Fibroblast of gingiva (primary cell): ENCODE data around the gene DOCK2.
"Not testable (repeated sequence)": the region's sequence is repeated elsewhere in the genome, so short reads cannot be mapped to it uniquely, and the experiment has no call there.

Experiments used
- DNase-seq: peaks from one replicate; pipeline ENCODE4 v3.0.0-alpha.2; 2011; ENCODE audit warnings: low read depth

The DOCK2 gene

GRCh38 chr5:170056561-170057267, 419.6 kb downstream of the DOCK2 start:
- no peak for DNase-seq

- no peak for DNase-seq
These were observed 420.2 kb downstream of the DOCK2 start for GRCh38 chr5:170057311-170057710.

DNA sequence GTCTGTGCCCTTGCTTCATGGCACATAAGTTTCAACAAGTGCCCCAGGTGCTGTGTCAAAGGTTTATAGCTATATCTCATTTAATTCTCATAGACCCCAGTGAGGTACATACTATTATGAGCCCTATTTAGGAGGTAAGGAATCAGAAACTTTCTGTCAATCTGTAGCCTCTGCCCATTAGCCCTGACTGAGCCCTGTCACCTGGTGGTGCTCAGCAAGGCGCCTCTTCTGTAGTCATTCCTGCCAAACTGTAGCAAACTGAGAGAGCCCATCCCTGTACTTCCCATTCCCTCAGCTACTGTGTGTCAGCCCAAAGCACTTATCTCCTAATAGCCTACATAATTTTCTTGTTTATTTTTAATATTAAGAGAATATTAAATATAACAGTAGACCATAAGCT, 422.1 kb downstream of the DOCK2 start:
- DNase-seq: no peak

DNA sequence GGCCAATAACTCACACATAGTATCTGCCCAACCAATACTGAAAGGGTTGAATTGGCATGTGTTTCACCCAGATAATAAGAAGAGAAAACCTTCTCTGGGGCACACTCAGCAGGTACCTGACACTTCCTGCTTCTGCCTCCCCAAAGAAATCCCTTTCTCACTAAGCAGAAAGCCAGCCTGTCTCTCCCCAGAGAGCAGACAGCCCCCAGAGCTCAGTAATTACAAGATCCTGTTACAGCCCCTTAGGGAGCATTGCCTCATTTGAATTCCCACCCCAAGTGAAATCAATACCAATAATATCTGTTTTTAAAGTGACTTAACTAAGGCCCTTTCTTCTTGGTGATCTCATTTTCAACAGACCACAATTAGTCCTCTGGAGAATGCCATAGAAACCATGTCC, 430.1 kb downstream of the DOCK2 start:
- no peak for DNase-seq

DNA sequence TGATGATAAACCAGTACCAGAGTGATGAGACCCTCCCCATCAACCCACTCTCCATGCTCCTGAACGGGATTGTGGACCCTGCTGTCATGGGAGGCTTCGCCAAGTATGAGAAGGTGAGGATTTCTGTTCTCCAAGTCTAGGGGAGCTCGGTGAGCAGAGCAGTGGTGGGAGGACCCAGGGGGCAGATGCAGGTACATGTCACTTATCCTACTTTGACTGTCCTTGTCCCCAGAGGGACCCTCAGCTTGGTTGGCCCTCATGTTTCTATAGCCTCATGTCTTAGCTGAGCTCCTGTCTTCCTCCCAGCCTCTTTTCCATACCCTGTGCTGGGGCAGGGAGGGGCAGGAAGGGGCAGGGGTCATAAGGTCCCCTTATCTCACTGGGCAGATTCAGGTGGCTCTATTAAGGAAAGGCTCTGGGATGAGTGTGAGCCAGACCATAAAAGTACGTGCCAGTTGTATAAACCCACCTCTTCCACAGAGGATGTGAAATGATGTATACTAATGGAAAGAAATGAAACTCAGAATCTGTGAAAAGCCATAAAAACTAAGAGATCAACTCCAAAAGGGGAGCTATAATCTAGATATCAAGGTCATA, 430.6 kb downstream of the DOCK2 start:
- DNase-seq: no peak

DNA sequence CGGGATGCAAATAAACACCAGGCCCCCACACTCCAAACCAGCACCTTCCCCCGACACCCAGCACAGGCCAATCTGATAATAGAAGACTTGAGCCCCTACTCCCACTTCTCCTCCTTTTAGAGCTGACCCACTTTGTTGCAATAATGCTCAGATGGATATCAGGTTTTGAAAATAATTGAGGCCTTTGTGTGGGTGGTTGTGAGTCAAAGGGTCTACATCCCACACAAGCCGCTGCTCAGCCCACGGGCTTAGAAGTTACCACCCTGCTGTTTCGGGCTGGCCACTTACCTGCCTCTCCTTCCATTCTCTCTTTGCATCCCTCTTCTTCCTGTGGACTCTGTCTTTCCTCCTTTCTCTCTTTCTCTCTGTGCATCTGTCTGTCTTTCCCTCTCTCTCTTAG, 432.4 kb downstream of the DOCK2 start:
- no peak for DNase-seq

GRCh38 chr5:170070556-170071412, 433.7 kb downstream of the DOCK2 start:
- DNase-seq: peak; percentile 38

DNA sequence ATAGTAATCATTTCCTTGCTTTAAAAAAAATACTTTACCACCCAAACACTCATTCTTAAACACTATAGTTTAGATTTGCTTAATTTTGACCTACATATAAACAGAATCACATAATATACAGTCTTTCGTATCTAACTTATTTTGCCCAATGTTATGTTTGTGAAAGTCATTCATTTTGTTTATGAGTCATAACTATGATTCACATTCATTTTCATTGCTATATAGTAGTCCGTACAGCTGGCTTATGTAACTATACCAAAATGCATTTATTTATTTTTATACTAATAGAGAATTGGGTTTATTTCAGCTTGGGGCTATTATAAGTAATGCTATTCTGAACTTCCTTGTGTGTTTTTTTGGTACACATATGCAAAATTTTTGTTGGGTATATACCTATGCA, 434.7 kb downstream of the DOCK2 start:
- DNase-seq: no peak

DNA sequence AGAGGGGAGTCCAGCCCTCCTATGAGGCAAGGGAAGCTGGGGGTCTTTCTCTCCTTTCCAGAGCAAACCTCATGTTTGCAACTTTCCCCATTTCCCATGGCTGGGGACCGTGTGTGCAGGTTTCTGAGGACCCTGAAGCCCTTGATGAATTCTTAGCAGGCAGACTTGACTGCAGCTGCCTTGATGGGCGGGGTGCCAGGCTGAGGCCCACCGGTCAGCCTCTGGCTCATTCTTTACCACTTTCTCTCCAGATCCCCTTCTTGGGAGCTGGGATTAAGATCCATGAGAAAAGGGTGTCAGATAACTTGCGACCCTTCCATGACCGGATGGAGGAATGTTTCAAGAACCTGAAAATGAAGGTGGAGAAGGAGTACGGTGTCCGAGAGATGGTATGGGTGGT, 438.6 kb downstream of the DOCK2 start:
- DNase-seq: no peak

GRCh38 chr5:170076211-170076610, 439.1 kb downstream of the DOCK2 start:
- DNase-seq: no peak

DNA sequence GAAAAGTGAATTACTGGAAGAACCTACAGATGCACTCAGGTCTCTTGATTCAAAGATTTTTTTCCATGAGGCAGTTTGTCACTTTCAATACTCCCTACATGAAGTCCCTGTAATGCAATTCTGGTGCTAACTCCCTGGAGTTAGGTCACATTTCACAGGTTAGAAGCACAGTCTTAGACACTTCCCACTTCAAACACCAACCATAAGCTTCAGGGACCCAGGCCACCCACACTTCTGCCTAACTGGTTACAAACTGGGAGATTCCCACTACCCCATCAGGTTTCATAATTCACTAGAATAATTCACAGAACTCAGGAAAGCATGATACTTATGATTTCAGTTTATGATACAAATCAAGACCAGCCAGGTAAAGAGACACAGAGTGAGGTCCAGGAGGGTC, 439.7 kb downstream of the DOCK2 start:
- no peak for DNase-seq

- no peak for DNase-seq
These were observed 440.5 kb downstream of the DOCK2 start for GRCh38 chr5:170077526-170077925.

DNA sequence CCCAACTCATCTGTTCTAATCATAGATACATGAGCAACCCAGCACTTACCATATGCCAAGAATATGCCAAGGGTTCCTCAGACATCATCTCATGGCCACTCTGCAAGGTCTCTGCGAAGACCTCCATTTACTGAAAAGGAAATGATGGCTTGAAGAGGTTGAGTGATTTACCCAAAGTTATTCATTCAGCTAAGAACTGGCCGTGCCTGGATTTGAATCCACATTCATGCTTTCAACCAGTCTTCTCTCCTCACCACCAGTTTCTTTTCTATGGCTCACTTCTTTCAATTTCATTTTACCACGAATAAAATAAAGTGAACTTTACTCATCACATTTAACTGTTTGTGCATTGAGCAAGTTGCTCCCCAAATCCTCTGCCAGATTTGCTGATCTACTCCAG, 441.4 kb downstream of the DOCK2 start:
- DNase-seq: no peak

- no peak for DNase-seq
These were observed 441.9 kb downstream of the DOCK2 start for GRCh38 chr5:170078931-170079330.

DNA sequence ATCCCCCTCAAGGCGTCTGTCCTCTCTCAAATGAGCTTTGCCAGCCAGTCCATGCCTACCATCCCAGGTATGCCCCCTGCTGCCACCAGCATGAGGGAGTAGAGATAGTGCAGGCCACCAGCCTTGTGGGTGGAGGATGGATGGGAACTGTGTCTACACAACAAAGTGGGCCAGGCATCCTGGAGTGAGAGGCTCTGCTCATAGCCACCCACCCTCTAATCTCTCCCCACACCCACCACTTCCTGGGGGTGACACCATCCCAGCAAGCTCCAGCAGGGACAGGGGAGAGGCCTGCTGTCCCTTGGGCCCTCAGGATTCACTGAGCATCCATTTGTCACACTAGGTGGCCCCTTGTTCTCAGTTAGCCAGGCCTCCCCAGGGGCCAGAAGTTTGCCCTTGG, 443.1 kb downstream of the DOCK2 start:
- no peak for DNase-seq

DNA sequence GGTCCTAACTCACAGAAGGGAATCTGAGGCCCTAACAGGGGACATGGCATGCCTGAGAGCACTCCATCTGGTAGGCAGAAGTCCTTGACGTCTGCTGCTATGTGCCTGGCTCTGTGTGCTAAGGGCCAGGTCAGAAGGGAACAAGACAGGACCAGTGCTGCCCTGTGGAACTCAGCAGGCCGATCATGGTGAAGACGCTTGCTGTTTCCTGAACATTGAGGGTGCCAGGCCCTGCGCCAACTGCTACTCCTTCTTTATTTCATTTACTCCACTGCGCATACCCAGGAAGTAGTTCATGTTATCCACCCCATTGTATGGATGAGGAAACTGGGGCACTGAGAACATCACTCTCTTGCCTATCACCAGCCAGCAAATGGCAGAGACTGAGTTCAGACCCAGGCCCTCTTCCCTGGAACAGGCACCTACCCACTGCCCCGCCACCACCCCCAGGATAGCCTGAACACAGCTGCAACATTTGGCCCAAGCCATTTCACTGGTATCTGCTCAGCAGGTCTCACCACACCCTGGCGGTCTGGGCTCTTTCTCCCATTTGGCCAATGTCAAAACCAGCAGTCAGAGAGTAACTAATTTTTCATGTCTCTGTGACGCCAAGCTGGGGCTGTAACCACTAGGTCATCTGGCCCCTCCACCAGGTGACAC, 443.8 kb downstream of the DOCK2 start:
- DNase-seq: no peak

DNA sequence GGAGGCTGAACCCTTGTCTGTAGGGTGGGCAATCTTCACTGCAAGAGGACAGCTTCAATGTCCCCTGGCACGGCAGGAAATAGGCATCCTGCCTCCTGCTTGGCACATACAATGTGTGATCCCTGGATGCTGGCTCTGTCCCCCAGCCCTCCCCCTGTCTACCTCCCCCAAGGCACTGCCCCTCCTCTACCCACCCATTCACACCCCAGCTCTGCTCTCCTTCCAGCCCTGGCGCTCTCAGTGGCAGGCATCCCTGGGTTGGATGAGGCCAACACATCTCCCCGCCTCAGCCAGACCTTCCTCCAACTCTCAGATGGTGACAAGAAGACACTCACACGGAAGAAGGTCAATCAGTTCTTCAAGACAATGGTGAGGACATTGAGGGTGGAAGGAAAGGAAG, 444.5 kb downstream of the DOCK2 start:
- DNase-seq: no peak

DNA sequence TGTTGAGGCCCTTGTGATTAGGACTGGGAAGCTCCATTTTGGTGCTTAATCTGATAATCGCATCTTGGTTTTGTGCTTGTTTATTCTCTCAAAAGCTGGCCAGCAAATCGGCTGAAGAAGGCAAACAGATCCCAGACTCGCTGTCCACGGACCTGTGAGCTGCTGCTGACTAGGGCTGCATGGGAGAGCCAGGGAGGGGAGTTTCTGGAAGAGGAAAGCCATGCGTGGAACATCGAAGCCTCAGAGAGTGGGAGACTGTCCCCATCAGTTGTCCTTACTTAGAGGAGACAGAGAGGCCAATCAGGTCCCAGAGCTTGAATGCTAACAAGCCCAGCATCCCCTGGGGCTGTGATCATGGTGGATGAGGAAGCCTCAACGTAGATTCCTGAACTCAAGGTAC, 445.6 kb downstream of the DOCK2 start:
- no peak for DNase-seq

DNA sequence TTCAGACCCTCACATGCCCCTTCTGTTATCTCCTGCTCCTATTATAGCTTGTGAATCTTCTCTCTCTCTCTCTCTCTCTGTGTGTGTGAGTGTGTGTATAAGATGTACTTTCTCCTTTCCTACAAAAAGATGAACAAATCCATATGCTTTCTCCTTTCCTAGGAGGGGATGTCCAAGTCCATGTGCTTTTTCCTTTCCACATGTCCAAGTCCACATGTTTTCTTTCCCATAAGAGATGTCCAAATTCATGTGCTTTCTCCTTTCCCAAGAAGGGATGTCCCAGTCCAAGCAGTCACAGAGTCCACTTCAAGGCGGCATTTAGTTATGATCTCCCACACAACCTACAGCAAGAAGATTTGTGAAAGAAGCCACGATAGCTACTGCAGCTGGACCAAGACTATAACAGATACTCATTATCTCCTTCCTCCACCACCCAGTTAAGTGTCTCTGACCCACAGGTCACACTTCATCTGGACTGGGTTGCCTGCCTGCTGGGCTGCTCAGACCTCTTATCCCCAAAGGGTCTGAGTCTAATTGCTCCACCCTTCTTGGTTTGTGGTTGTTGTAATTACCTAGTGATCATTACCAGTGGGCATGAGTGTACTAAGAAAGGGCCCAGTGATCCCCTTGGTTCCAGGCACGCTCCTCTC, 450.2 kb downstream of the DOCK2 start:
- DNase-seq: no peak

GRCh38 chr5:170092455-170093101, 455.5 kb downstream of the DOCK2 start:
- DNase-seq: no peak

DNA sequence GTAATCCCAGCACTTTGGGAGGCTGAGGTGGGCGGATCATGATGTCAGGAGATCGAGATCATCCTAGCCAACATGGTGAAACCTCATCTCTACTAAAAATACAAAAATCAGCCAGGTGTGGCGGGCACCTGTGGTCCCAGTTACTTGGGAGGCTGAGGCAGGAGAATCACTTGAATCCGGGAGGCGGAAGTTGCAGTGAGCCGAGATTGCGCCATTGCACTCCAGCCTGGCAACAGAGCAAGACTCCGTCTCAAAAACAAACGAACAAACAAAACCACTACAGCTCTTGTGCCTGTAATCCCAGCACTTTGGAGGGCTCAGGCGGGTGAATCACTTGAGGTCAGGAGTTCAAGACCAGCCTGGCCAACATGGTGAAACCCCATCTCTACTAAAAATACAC, 457.3 kb downstream of the DOCK2 start:
- not testable (repeated sequence) for DNase-seq

- DNase-seq: peak; percentile 2
These were observed 458.6 kb downstream of the DOCK2 start for GRCh38 chr5:170095646-170096045.
